GM18499 (cell line): ENCODE results near the gene ERC1.
"Not testable (repeated sequence)": the region's sequence is repeated elsewhere in the genome, so short reads cannot be mapped to it uniquely, and the experiment has no call there.

Experiments
- ATAC-seq: cut with Tn5 transposase; IDR thresholded peaks from one replicate; pipeline ENCODE4 v1.9.1; 2021; ENCODE audit warnings: moderate number of reproducible peaks; ENCODE audit not compliant: insufficient read depth, unreplicated experiment

ERC1 gene

DNA sequence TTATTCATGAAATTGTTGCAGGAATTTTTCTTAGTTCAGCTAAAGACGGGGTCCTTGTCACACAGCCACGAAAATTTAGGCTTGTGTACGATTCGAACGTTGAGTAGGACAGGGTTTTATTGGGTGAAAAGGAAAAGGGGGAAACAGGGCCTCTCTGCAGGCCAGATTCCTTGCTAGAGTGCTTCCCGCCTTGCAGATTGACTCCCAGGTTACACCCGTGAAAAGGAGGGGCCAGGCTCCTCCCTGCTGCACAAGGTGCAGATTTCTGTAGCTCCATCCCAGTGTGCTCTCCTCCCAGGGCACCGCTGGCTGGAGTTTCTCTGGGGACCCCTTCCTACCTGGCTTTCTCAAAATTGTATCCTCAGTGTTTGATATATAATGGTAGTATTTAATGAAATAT, 221.5 kb downstream of the ERC1 start:
- no peak for ATAC-seq

DNA sequence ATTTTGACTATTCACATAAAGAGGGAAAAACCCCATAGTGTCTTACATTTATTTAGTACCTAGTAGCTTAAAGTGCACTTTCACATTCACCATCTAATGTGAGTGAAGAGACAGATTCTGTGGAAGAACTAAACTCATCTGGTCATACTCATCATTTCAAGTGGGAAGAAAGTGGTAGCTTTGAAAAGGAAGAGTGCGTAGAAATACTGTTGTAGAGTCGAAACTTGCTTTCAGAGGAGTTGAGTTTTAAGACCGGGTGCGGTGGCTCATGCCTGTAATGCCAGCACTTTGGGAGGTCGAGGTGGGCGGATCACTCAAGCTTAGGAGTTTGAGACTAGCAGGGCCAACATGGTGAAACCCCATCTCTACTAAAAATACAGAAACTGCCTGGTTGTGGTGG, 222.2 kb downstream of the ERC1 start:
- no peak for ATAC-seq

DNA sequence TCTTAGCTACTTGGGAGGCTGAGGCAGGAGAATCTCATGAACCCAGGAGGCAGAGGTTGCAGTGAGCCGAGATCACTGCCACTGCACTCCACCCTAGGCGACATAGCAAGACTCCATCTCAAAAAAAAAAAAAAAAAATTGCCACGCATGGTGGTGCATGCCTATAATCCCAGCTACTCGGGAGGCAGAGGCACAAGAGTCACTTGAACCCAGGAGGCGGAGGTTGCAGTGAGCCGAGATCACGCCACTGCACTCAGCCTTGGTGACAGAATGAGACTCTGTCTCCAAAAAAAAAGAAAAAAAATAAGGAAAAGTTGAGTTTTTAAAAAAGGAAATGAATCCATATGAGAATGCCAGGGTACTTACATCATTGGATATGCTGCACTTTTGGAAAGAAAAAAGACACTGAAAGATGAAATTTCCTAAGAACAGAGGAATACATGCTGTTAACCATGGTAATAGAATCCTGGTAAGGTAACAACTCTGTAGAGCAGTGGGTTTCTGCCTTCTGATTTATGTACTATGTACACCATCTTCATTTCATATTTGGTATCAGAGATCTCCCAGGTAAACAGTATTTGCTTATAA, 222.7 kb downstream of the ERC1 start:
- ATAC-seq = no peak

GRCh38 chr12:1216560-1216959, 225.5 kb downstream of the ERC1 start:
- no peak for ATAC-seq

- no peak for ATAC-seq
Observed at GRCh38 chr12:1217191-1217949, 226.3 kb downstream of the ERC1 start.

DNA sequence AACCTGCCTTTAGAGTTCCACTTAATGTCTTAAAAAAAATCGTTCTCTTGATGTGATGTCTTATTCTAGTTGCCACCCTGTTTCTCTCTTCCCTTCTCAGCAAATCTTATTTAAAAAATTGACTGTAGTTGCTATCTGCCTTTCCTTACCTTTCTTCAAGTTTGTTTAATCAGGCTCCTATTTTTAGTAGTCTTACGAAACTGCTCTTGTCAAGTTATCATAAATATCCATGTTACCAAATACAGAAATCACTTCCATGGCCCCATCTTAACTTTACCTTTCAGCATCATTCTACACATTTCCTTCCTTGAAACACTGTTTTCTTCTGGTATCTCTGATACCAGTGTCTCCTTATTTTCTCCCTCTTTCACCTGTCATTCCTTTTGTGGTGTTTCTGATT, 227.3 kb downstream of the ERC1 start:
- no peak for ATAC-seq

DNA sequence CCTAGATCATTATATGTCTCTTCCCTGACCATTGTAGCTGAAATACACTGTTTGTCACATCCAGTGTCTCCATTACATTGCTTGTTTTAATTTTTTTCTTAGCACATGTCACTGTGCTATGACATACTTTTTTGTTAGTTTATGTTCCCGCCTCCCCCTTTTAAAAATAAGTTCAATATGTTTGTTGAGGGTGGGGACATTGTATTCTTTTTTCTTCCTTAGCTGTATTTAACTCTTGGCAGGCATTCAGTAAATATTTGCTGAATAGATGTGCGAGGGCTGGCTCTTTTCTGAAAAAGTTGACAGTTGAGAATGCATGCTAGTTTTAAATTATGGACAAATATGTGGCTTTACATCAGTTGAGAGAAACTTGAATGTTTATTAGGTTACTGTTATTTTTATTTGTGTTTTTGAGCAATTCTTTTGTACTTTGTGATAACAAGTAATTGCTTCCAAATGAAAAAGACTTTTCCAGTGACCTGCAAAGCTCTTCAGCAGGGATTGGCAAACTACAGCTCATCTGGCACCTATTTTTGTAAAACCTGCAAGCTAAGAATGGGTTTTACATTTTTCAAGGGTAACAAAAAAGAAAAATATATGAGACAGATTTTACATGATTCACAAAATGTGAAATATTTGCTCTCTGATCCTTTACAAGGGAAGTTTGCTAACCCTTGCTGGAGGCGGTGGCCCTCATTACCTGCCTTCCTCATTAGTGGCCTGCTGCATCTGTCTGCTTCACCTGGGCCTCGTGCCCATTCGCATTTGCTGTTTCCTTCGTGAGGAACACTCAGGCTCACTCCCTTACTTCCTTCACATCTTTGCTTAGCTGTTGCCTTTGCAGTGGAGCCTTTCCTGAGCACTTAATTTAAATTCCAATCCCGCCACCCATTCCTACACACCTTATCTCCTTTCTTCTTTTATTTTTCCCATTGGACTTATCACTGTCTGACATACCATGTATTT, 229.4 kb downstream of the ERC1 start:
- no peak for ATAC-seq

GRCh38 chr12:1222858-1223639, 232.0 kb downstream of the ERC1 start:
- ATAC-seq = no peak

- no peak for ATAC-seq
Observed at GRCh38 chr12:1226951-1227350, 235.9 kb downstream of the ERC1 start.

DNA sequence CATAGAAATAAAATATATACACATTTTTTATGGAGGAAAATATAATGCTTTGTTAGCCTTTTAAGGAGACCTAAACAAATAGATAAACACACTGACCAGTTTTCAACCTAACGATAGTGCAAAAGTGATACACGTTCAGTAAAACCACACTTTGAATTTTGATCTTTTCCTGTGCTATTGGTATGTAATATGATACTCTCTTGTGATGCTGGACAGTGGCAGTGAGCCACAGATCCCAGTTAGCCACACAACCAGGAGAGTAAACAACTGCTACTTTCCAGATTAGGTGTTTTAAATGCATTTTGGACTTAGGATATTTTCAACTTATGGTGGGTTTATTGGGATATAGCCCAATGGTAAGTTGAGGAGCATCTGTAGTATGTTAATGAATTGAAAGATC, 243.1 kb downstream of the ERC1 start:
- ATAC-seq = no peak

GRCh38 chr12:1246637-1247036, 255.6 kb downstream of the ERC1 start:
- no peak for ATAC-seq

DNA sequence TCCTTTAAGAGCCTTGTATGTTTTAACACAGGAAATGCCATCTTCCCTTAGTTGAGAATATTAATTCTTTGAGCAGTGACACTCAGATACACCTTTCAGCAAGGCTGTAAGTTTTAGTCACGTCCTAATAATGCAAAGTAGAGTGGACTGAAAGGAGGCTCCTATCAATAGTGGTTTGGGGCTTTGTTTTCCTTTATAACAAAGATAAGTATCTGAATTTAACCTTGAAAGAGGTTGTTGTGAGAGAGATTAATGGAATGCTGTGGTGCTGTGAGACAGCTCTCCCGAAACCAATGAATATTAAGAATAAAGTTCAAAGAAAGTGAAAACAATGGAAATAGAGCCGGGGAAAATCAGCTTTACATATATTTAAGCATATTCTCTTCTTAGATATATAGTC, 259.6 kb downstream of the ERC1 start:
- no peak for ATAC-seq

DNA sequence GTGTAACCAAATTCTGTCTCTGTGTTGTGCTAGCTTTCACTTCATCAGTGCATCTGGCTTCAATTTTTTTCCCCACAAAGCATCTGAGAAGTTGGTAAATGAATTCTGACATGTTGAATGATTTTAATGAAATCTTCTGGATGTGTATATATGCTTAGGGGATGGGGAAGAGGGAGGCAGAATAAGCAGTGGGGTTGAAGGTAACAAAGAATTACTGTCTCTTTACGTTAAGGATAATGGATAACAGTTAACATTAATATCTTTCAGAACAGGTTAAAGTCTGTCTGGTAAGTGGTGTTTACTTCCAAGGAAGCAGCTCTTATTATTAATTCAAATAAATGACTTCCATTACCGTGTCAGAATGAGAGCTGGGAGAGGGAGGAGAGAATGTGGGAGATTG, 261.7 kb downstream of the ERC1 start:
- ATAC-seq = no peak

GRCh38 chr12:1255125-1255524, 264.1 kb downstream of the ERC1 start:
- not testable (repeated sequence) for ATAC-seq

GRCh38 chr12:1255854-1256253, 264.8 kb downstream of the ERC1 start:
- ATAC-seq = not testable (repeated sequence)

DNA sequence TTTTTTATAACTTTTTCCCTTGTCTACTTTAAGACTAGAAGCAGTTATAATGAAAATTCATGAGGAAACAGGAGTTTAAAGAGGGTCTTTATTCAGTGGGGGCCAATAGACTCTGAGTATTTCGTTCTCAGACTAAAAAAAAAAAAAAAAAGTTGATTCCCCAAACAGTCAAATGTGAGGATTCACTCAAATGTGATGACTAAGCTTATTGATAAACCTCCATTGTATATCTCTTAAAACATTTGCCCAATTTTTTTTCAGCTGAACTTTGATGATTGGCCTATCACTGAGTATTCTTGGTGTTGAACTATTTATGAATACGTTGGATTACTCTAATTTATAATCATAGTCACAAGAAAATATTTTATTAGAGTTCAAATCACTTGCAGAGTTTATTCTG, 265.3 kb downstream of the ERC1 start:
- ATAC-seq = no peak

DNA sequence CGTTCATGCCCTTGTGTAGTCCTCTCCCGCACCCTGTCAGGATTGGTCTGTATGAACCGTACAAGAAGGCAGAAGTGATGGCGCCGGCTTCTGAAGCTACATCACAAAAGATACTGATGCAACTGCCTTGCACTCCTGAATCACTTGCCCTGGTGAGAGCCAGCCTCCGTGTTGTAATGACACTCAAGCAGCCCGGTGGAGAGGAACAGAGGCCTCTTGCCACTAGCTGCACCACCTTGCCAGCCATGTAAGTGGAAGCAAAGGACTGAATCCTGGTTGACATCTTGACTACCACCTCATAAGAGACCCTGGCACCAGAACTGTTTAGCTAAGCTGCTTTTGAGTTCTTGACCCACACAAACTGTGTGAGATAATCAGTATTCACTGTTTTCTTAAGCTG, 266.0 kb downstream of the ERC1 start:
- no peak for ATAC-seq

- no peak for ATAC-seq
Observed at GRCh38 chr12:1262011-1262410, 271.0 kb downstream of the ERC1 start.

GRCh38 chr12:1267243-1267642, 276.2 kb downstream of the ERC1 start:
- ATAC-seq = no peak

- no peak for ATAC-seq
Observed at GRCh38 chr12:1272142-1272541, 281.1 kb downstream of the ERC1 start.
